Measurements from ENCODE around the gene FAM83C. TPM values are rescaled to one million over a fixed set of nuclear protein-coding genes. Genes with fewer than 3 reads are reported as not detected.

FAM83C gene
- total RNA-seq, 1 donor from 2014 or later: not detected

GRCh38 chr20:35296101-35296554 lies 3.9 kb upstream of the FAM83C start:
- H3K27me3 Mint-ChIP-seq (ENCODE audit: unreplicated experiment): peaks cover 15% of the 10 kb centered on the region
- no peak overlapping the region for H3K4me3 Mint-ChIP-seq (ENCODE audit: unreplicated experiment)
- H3K36me3 Mint-ChIP-seq (ENCODE audit: unreplicated experiment): no peaks in the 10 kb centered on the region
- no peak overlapping the region for H3K27ac Mint-ChIP-seq (ENCODE audit: unreplicated experiment)
- H3K4me1 Mint-ChIP-seq (ENCODE audit: low read depth, unreplicated experiment): peaks cover 12% of the 10 kb centered on the region
- TF ChIP-seq, protein P1, sequence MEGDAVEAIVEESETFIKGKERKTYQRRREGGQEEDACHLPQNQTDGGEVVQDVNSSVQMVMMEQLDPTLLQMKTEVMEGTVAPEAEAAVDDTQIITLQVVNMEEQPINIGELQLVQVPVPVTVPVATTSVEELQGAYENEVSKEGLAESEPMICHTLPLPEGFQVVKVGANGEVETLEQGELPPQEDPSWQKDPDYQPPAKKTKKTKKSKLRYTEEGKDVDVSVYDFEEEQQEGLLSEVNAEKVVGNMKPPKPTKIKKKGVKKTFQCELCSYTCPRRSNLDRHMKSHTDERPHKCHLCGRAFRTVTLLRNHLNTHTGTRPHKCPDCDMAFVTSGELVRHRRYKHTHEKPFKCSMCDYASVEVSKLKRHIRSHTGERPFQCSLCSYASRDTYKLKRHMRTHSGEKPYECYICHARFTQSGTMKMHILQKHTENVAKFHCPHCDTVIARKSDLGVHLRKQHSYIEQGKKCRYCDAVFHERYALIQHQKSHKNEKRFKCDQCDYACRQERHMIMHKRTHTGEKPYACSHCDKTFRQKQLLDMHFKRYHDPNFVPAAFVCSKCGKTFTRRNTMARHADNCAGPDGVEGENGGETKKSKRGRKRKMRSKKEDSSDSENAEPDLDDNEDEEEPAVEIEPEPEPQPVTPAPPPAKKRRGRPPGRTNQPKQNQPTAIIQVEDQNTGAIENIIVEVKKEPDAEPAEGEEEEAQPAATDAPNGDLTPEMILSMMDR (IDR thresholded peaks at IDR 0.05; ENCODE audit: partially characterized antibody, unreplicated experiment): no peak
- no peak for DNase-seq
- peaks cover 5% of the 10 kb centered on the region for H3K9me3 Mint-ChIP-seq (ENCODE audit: unreplicated experiment)

DNA sequence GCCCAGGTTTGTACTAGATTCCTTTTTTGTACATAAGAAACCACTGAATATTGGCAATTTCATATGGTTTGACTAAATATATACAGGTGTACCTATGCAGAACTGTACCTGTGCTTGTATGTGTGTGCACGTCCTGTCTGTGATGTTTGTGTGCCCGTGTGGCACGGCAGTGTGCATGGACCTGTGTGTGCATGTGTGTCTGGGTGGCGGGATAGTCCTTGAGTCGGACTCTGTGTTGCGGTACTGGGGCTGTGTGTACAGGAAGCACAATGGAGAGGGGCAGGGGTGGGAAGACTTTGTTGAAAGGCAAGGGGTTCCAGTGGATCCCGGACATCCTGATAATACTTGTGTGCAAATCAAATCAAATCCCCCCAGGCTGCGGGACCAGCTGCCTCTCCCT lies 3.4 kb upstream of the FAM83C start:
- peaks cover 12% of the 10 kb centered on the region for H3K4me1 Mint-ChIP-seq (ENCODE audit: low read depth, unreplicated experiment)
- H3K9me3 Mint-ChIP-seq (ENCODE audit: unreplicated experiment): peaks cover 7% of the 10 kb centered on the region
- TF ChIP-seq, protein P1 (IDR thresholded peaks at IDR 0.05; ENCODE audit: partially characterized antibody, unreplicated experiment): no peak
- no peak for DNase-seq
- H3K27me3 Mint-ChIP-seq (ENCODE audit: unreplicated experiment): peaks cover 15% of the 10 kb centered on the region
- H3K27ac Mint-ChIP-seq (ENCODE audit: unreplicated experiment): no peak overlapping the region
- no peak overlapping the region for H3K4me3 Mint-ChIP-seq (ENCODE audit: unreplicated experiment)
- H3K36me3 Mint-ChIP-seq (ENCODE audit: unreplicated experiment): no peaks in the 10 kb centered on the region

DNA sequence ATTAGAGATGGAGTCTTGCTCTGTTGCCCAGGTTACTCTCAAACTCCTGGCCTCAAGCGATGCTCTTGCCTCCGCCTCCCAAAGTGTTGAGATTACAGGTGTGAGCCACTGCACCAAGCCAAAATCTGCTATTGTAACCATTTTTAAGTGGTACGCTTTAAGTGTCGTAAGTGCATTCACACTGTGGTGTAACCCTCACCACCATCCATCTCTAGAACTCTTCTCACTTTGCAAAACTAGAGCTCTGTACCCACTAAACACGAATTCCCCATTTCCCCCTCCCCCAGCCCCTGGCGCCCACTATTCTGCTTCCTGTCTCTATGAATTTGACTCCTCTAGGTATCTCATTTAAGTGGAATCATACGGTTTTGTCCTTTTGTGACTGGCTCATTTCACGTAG lies 2.8 kb upstream of the FAM83C start:
- Mint-ChIP-seq H3K27ac (ENCODE audit: unreplicated experiment) (no peak overlapping the region), H3K36me3 (ENCODE audit: unreplicated experiment) (no peaks in the 10 kb centered on the region), H3K4me1 (ENCODE audit: low read depth, unreplicated experiment) (peaks cover 10% of the 10 kb centered on the region), H3K9me3 (ENCODE audit: unreplicated experiment) (peaks cover 7% of the 10 kb centered on the region), H3K27me3 (ENCODE audit: unreplicated experiment) (peaks cover 17% of the 10 kb centered on the region), H3K4me3 (ENCODE audit: unreplicated experiment) (no peak overlapping the region)
- TF ChIP-seq, protein P1 (IDR thresholded peaks at IDR 0.05; ENCODE audit: partially characterized antibody, unreplicated experiment): no peak
- DNase-seq: no peak

DNA sequence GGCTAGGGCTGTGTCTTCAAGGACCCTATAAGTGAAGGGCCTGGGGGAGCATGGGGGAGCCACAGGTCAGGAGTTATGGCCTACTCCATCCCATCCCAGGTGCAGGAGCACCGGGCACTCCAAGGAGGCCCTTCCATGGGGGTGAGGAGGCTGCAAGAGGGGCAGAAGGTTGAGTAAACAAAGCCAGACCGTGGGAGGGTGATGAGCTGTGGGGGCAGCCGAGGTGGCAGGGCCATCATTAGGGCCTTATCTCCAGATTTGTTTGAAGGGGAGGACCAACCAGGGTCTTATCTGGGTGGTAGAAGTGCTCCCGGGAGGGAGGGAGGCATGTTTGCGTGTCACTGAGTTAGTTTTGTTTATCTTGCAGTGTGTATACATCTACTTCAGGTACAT lies 2.1 kb upstream of the FAM83C start:
- TF ChIP-seq, protein P1 (IDR thresholded peaks at IDR 0.05; ENCODE audit: partially characterized antibody, unreplicated experiment): no peak
- DNase-seq: no peak
- Mint-ChIP-seq H3K4me3 (ENCODE audit: unreplicated experiment) (no peak overlapping the region), H3K36me3 (ENCODE audit: unreplicated experiment) (no peaks in the 10 kb centered on the region), H3K27ac (ENCODE audit: unreplicated experiment) (no peak overlapping the region), H3K27me3 (ENCODE audit: unreplicated experiment) (peaks cover 11% of the 10 kb centered on the region), H3K9me3 (ENCODE audit: unreplicated experiment) (peaks cover 4% of the 10 kb centered on the region), H3K4me1 (ENCODE audit: low read depth, unreplicated experiment) (peaks cover 4% of the 10 kb centered on the region)

GRCh38 chr20:35293303-35294292 lies 1.4 kb upstream of the FAM83C start:
- Mint-ChIP-seq H3K27ac (ENCODE audit: unreplicated experiment) (no peak overlapping the region), H3K9me3 (ENCODE audit: unreplicated experiment) (peaks cover 4% of the 10 kb centered on the region), H3K36me3 (ENCODE audit: unreplicated experiment) (no peaks in the 10 kb centered on the region), H3K4me3 (ENCODE audit: unreplicated experiment) (no peak overlapping the region), H3K27me3 (ENCODE audit: unreplicated experiment) (peaks cover 9% of the 10 kb centered on the region), H3K4me1 (ENCODE audit: low read depth, unreplicated experiment) (peaks cover 2% of the 10 kb centered on the region)
- DNase-seq: no peak
- TF ChIP-seq, protein P1 (IDR thresholded peaks at IDR 0.05; ENCODE audit: partially characterized antibody, unreplicated experiment): no peak
